GM18505 (cell line): ENCODE results near the gene RELL1.
"Not testable (repeated sequence)": the region's sequence is repeated elsewhere in the genome, so short reads cannot be mapped to it uniquely, and the experiment has no call there.

Source experiments
- ATAC-seq: cut with Tn5 transposase; IDR thresholded peaks from one replicate; pipeline ENCODE4 v1.9.1; 2021; ENCODE audit not compliant: unreplicated experiment
- POLR2A ChIP-seq: IDR thresholded peaks from 4 replicates; pipeline ENCODE4 v1.6.1; 2011; ENCODE audit warnings: borderline replicate concordance; ENCODE audit not compliant: insufficient read depth, insufficient read length; ENCODE audit errors: extremely low read depth

Gene RELL1

GRCh38 chr4:37685823-37686372 is 278 bp downstream of the RELL1 start:
- ATAC-seq: peak; percentile 16
- TF ChIP-seq POLR2A: peak; percentile 82

GRCh38 chr4:37685161-37685822 is 884 bp downstream of the RELL1 start:
- ATAC-seq: no peak

GRCh38 chr4:37684154-37684553 is 2.0 kb downstream of the RELL1 start:
- ATAC-seq: no peak
- no peak for TF ChIP-seq POLR2A

More at GRCh38 chr4:37685161-37685822, 884 bp downstream of the RELL1 start:
- TF ChIP-seq POLR2A: no peak

- ATAC-seq: peak; percentile 24
- no peak for TF ChIP-seq POLR2A
These were observed 3.3 kb downstream of the RELL1 start for GRCh38 chr4:37682701-37683401.

GRCh38 chr4:37680089-37680488 is 6.1 kb downstream of the RELL1 start:
- TF ChIP-seq POLR2A: no peak
- ATAC-seq: no peak

GRCh38 chr4:37679301-37679700 is 6.9 kb downstream of the RELL1 start:
- ATAC-seq: no peak
- no peak for TF ChIP-seq POLR2A

GRCh38 chr4:37678624-37679023 is 7.6 kb downstream of the RELL1 start:
- no peak for TF ChIP-seq POLR2A
- ATAC-seq: no peak

GRCh38 chr4:37675587-37676290 is 10.4 kb downstream of the RELL1 start:
- ATAC-seq: peak; percentile 90
- no peak for TF ChIP-seq POLR2A

- no peak for ATAC-seq
- no peak for TF ChIP-seq POLR2A
These were observed 11.7 kb downstream of the RELL1 start for GRCh38 chr4:37674439-37674838.

- no peak for ATAC-seq
- TF ChIP-seq POLR2A: no peak
These were observed 12.5 kb downstream of the RELL1 start for GRCh38 chr4:37673538-37674192.

GRCh38 chr4:37671072-37671471 is 15.1 kb downstream of the RELL1 start:
- ATAC-seq: no peak
- no peak for TF ChIP-seq POLR2A

GRCh38 chr4:37670249-37670648 is 15.9 kb downstream of the RELL1 start:
- no peak for ATAC-seq
- TF ChIP-seq POLR2A: no peak

GRCh38 chr4:37669124-37669523 is 17.1 kb downstream of the RELL1 start:
- ATAC-seq: not testable (repeated sequence)
